HFFc6 (cell line): ENCODE measurements around the gene C6orf120. TPM values are rescaled to one million over a fixed set of nuclear protein-coding genes. Genes with fewer than 3 reads are reported as not detected.

Experiments used
- DNase-seq: peaks from one replicate; pipeline ENCODE4 v3.0.0-alpha.2; 2018
- H3K27ac Mint-ChIP-seq: 2 replicates; pipeline ENCODE4 v1.8.0; 2020; ENCODE audit warnings: mild to moderate bottlenecking, mixed read lengths
- H3K27me3 Mint-ChIP-seq: 2 replicates; pipeline ENCODE4 v1.8.0; 2021; ENCODE audit warnings: mild to moderate bottlenecking, moderate library complexity, mixed read lengths; ENCODE audit not compliant: insufficient read depth
- H3K36me3 Mint-ChIP-seq: 2 replicates; pipeline ENCODE4 v1.8.0; 2021; ENCODE audit warnings: low read depth, mixed read lengths
- H3K4me1 Mint-ChIP-seq: 2 replicates; pipeline ENCODE4 v1.8.0; 2020; ENCODE audit warnings: low read depth, mixed read lengths
- H3K4me3 Mint-ChIP-seq: 2 replicates; pipeline ENCODE4 v1.8.0; 2020; ENCODE audit warnings: mild to moderate bottlenecking, moderate library complexity, mixed read lengths
- H3K9me3 Mint-ChIP-seq: 2 replicates; pipeline ENCODE4 v1.8.0; 2020; ENCODE audit warnings: mild to moderate bottlenecking, mixed read lengths
- total RNA-seq, 6 experiments: library from RNA; stranded (reverse); fragmentation: NEBNext Ultra II Directional; extraction: Animal tissue kit (Norgen Biotek cat#: 25700); gene quantifications; 2 replicates in 1 of 6; 3 replicates in 5 of 6; pipeline ENCODE4 v1.2.3, GENCODE V29; 2021
- TF ChIP-seq, protein P1 (sequence below): fragments of 200-600 bp; sonication (generic); IDR thresholded peaks from 2 replicates; pipeline ENCODE4 v1.5.0; 2021; ENCODE audit warnings: antibody characterized with exemption, mild to moderate bottlenecking

C6orf120 gene
- total RNA-seq, 6 experiments from 2014 or later = 44.9 to 53.5 (median 48.7) TPM

- no peak for DNase-seq
- peak overlapping the region; percentile 87 for H3K4me3 Mint-ChIP-seq
Observed at GRCh38 chr6:169702840-169703246, 917 bp downstream of the C6orf120 start.

GRCh38 chr6:169707772-169708171 lies 5.8 kb downstream of the C6orf120 start:
- Mint-ChIP-seq H3K9me3 (no peaks in the 10 kb centered on the region), H3K4me1 (peaks cover 37% of the 10 kb centered on the region), H3K4me3 (no peak overlapping the region), H3K36me3 (peaks cover 8% of the 10 kb centered on the region; the same call in 1 of the 2 replicates), H3K27ac (no peak overlapping the region), H3K27me3 (no peaks in the 10 kb centered on the region; the same call in 1 of the 2 replicates)
- DNase-seq = no peak
- TF ChIP-seq, protein P1, sequence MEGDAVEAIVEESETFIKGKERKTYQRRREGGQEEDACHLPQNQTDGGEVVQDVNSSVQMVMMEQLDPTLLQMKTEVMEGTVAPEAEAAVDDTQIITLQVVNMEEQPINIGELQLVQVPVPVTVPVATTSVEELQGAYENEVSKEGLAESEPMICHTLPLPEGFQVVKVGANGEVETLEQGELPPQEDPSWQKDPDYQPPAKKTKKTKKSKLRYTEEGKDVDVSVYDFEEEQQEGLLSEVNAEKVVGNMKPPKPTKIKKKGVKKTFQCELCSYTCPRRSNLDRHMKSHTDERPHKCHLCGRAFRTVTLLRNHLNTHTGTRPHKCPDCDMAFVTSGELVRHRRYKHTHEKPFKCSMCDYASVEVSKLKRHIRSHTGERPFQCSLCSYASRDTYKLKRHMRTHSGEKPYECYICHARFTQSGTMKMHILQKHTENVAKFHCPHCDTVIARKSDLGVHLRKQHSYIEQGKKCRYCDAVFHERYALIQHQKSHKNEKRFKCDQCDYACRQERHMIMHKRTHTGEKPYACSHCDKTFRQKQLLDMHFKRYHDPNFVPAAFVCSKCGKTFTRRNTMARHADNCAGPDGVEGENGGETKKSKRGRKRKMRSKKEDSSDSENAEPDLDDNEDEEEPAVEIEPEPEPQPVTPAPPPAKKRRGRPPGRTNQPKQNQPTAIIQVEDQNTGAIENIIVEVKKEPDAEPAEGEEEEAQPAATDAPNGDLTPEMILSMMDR = no peak

More at GRCh38 chr6:169702840-169703246, 917 bp downstream of the C6orf120 start:
- Mint-ChIP-seq H3K4me1 (peaks cover 65% of the 10 kb centered on the region), H3K9me3 (no peaks in the 10 kb centered on the region), H3K27ac (peak overlapping the region; percentile 82), H3K36me3 (peaks cover 10% of the 10 kb centered on the region), H3K27me3 (no peaks in the 10 kb centered on the region)
- TF ChIP-seq, protein P1 = no peak

DNA sequence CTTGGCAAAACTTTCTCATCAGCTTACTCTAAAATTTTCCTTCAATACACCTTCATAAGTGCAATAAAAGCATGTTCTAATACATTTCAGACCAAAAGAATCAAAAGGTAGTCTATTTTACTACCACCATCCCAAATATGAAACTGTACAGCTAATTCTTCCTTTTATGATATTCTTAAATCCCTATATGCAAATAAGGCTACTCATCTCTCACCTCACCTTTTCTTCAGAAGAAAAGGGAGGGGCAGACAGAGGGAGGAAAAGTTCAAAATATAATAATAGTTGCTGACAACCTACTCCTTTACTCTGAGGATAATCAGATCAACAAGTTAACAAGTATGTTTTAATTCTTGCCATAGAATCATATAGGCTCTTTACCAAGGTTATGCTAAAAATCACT lies 7.4 kb downstream of the C6orf120 start:
- TF ChIP-seq, protein P1 = no peak
- no peak for DNase-seq
- H3K27me3 Mint-ChIP-seq = no peaks in the 10 kb centered on the region; the same call in 1 of the 2 replicates

DNA sequence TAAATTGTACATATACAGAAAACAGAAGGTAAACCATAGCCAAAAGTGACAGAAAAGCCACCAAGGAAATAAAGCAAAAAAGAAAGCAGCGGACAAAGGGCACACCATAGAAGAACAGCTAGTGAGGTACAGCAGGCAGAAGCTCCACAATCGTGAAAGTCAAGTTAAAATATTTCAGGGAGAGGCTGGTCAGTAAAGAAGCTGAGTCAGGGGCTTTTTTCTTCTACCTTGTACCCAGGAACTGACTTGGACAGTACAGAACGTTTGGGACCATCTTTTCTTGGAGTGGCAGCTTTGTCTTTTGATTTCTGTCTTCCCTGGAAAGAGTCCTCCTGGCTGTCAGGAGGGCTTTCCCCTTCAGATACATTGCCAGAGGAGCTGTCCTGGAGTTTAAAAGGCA lies 8.1 kb downstream of the C6orf120 start:
- Mint-ChIP-seq H3K27me3 (no peaks in the 10 kb centered on the region; the same call in 1 of the 2 replicates), H3K4me1 (peaks cover 15% of the 10 kb centered on the region), H3K36me3 (no peaks in the 10 kb centered on the region; the same call in 1 of the 2 replicates), H3K4me3 (no peak overlapping the region), H3K9me3 (no peaks in the 10 kb centered on the region), H3K27ac (no peak overlapping the region)
- TF ChIP-seq, protein P1 = no peak
- DNase-seq = no peak

More for the DNA sequence above, 7.4 kb downstream of the C6orf120 start:
- H3K27ac Mint-ChIP-seq = no peak overlapping the region
- H3K9me3 Mint-ChIP-seq = no peaks in the 10 kb centered on the region
- H3K4me3 Mint-ChIP-seq = no peak overlapping the region
- peaks cover 21% of the 10 kb centered on the region for H3K4me1 Mint-ChIP-seq
- H3K36me3 Mint-ChIP-seq = peaks cover under 1% of the 10 kb centered on the region; the same call in 1 of the 2 replicates

DNA sequence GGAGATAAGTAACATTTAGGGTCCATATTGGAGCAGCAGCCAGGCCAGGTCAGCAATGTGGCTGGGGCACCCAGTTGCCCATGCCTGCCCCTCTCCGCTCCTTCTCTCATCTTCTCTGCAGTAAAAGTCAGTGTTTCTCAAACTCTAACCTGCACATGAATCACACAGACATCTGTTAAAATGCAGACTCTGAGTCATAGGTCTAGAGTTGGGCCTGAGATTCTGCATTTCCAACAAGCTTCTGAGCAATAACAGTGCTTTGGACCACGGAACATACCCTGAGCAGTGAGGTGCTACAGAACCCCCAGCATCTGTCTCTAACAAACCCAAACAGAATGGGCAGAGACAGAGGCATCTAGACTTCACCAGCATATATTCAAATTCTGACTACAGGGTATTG lies 12.3 kb downstream of the C6orf120 start:
- no peak overlapping the region for H3K27ac Mint-ChIP-seq
- H3K36me3 Mint-ChIP-seq = no peaks in the 10 kb centered on the region; the same call in 1 of the 2 replicates
- no peak for DNase-seq
- TF ChIP-seq, protein P1 = no peak
- no peaks in the 10 kb centered on the region; the same call in 1 of the 2 replicates for H3K27me3 Mint-ChIP-seq
- H3K4me3 Mint-ChIP-seq = no peak overlapping the region
- no peaks in the 10 kb centered on the region for H3K9me3 Mint-ChIP-seq
- peaks cover 5% of the 10 kb centered on the region for H3K4me1 Mint-ChIP-seq
